ENCODE measurements around the gene TRIM66. TPM values are rescaled to one million over a fixed set of nuclear protein-coding genes. Genes with fewer than 3 reads are reported as not detected.
"Not testable (repeated sequence)": the region's sequence is repeated elsewhere in the genome, so short reads cannot be mapped to it uniquely, and the experiment has no call there.

The TRIM66 gene
- total RNA-seq, 1 donor from 2014 or later = 14.6 TPM

DNA sequence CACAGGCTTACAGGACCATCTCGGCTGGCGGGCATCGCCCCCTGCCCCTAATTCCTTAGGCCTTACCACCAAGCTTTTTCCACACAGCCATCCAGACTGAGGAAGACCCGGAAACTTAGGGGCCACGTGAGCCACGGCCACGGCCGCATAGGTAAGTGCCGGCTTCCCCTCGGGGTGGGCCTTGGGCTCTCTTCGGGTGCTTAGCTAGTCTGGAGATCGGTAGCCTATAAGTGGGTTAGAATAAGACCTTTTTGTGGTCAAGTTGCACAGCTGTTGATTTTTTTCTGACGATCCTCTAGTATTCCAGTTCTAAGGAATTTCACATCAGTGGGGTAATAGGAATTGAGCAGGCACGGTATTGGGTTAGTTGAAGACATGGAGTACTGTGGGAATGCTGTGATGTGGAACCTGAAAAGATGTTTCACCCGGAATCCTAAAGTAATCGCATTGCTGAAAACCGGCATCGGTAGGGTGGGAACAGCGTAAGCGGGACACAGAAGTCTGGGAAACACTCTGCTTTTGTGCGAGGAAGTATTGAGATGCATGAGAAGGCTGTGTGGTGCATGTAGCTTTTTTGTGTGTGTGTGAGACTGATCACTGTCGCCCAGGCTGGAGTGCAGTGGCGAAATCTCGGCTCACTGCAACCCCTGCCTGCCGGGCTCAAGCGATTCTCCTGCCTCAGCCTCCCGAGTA, 796 bp upstream of the TRIM66 start:
- Mint-ChIP-seq H3K4me1 (ENCODE audit: low read depth) (peaks cover 40% of the 10 kb centered on the region), H3K9me3 (no peaks in the 10 kb centered on the region), H3K27me3 (ENCODE audit: low read depth) (no peaks in the 10 kb centered on the region), H3K4me3 (ENCODE audit: low read depth) (peak overlapping the region; percentile 96), H3K27ac (peak overlapping the region; percentile 92), H3K36me3 (ENCODE audit: low read depth) (peaks cover 76% of the 10 kb centered on the region)
- no peak for DNase-seq (ENCODE audit: low spot score)
- intact Hi-C loops (cut with micrococcal nuclease) = loop anchor here (2.0 to 10.0 kb wide), 4 partner anchors 282 to 892 kb away; partner anchors contain the start of genes EIF3F, TMEM9B and WEE1

DNA sequence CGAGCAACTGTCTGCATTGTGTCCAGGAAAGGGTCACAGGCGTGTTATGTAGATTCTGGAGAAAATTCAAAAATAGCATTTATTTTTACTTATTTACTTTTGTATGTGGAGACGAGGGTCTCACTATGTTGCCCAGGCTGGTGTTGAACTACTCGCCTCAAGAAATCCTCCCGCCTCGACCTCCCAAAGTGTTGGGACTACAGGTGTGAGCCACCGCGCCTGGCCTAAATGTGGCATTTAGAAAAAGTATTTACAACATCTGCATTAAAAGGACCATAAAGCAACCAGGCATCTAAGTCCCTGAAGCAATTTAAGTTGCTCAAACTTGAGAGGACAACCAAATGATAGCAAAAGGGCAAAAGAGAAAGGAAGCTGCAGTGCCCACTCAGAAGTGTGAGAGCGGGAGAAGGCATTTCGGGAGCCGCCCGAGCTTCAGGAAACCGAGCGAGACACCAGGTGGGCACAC, 595 bp downstream of the TRIM66 start:
- H3K9me3 Mint-ChIP-seq = no peaks in the 10 kb centered on the region
- peak overlapping the region; percentile 96 for H3K4me3 Mint-ChIP-seq (ENCODE audit: low read depth)
- no peaks in the 10 kb centered on the region for H3K27me3 Mint-ChIP-seq (ENCODE audit: low read depth)
- H3K4me1 Mint-ChIP-seq (ENCODE audit: low read depth) = peaks cover 36% of the 10 kb centered on the region
- H3K27ac Mint-ChIP-seq = peak overlapping the region; percentile 92
- peaks cover 65% of the 10 kb centered on the region for H3K36me3 Mint-ChIP-seq (ENCODE audit: low read depth)
- DNase-seq (ENCODE audit: low spot score) = no peak
- intact Hi-C loops (cut with micrococcal nuclease) = loop anchor here (1.0 to 10.0 kb wide), 6 partner anchors 8 to 893 kb away; partner anchors contain the start of genes EIF3F, TMEM9B and WEE1

DNA sequence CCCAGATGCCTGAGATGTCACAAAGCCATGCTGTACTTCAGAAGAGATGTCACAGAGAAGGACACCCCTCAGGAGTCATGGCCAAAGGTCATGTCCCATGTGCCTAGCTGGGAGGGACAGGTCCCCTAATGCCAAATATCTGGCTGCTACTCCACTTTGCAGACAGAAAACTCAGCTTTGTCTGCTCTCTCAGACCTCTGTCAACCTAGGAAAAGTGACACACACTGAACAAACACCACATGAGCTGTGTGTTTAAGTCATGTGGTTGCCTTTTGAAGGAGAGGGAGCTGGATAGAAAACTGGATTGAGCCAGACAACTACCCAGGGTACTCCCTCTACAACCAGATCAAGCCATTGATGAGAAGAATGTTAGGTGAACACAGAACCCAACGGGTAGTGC, 3.5 kb downstream of the TRIM66 start:
- no peak for DNase-seq (ENCODE audit: low spot score)
- Mint-ChIP-seq H3K4me3 (ENCODE audit: low read depth) (no peak overlapping the region), H3K27me3 (ENCODE audit: low read depth) (no peaks in the 10 kb centered on the region), H3K4me1 (ENCODE audit: low read depth) (peaks cover 15% of the 10 kb centered on the region), H3K36me3 (ENCODE audit: low read depth) (peaks cover 37% of the 10 kb centered on the region), H3K9me3 (no peaks in the 10 kb centered on the region), H3K27ac (no peak overlapping the region)
- intact Hi-C loops (cut with micrococcal nuclease) = no loop called here

DNA sequence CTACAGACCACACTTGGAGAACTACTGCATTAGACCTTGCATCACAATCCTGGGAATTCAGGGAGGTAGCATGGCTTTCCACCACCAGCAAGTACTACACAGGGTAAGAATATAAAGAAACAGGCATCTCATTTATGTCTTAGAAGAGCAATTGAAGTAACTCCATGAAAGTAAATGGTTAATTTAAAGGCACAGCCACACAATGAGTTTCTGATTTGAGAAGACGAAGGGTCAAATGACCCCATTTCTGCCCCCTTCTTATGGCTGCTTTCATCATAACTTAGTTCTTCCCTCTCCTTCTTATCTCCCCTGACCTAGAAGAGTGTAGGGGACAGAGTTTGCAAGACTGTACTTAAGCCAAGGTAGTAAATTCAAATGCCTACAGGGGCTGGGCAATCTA, 6.0 kb downstream of the TRIM66 start:
- no peak for DNase-seq (ENCODE audit: low spot score)
- no peak overlapping the region for H3K4me3 Mint-ChIP-seq (ENCODE audit: low read depth)
- peaks cover 26% of the 10 kb centered on the region for H3K36me3 Mint-ChIP-seq (ENCODE audit: low read depth)
- intact Hi-C loops (cut with micrococcal nuclease) = no loop called here
- H3K9me3 Mint-ChIP-seq = no peaks in the 10 kb centered on the region
- H3K4me1 Mint-ChIP-seq (ENCODE audit: low read depth) = peaks cover 15% of the 10 kb centered on the region
- H3K27ac Mint-ChIP-seq = no peak overlapping the region
- no peaks in the 10 kb centered on the region for H3K27me3 Mint-ChIP-seq (ENCODE audit: low read depth)

DNA sequence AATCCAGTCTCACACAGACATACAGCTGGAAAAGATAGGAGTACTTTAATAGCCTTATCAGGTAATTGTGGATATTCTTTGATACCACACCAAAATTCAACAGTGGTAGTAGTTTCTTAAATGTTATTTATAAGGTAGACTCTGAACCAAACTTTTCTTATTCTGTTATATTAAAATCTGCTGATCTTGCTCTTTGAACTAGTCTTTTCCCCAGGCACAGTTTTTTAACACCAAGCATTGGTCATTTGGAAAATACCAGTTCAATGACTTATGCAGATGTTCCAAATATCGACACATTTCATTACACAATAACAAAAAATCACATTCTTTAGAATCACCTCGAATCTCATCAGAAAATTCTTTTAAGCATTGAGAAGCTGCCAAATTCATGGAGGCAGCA, 7.6 kb downstream of the TRIM66 start:
- H3K4me3 Mint-ChIP-seq (ENCODE audit: low read depth) = no peak overlapping the region
- H3K27ac Mint-ChIP-seq = no peak overlapping the region
- H3K36me3 Mint-ChIP-seq (ENCODE audit: low read depth) = peaks cover 19% of the 10 kb centered on the region
- H3K27me3 Mint-ChIP-seq (ENCODE audit: low read depth) = no peaks in the 10 kb centered on the region
- no peak for DNase-seq (ENCODE audit: low spot score)
- H3K4me1 Mint-ChIP-seq (ENCODE audit: low read depth) = peaks cover 9% of the 10 kb centered on the region
- H3K9me3 Mint-ChIP-seq = no peaks in the 10 kb centered on the region
- intact Hi-C loops (cut with micrococcal nuclease) = no loop called here

DNA sequence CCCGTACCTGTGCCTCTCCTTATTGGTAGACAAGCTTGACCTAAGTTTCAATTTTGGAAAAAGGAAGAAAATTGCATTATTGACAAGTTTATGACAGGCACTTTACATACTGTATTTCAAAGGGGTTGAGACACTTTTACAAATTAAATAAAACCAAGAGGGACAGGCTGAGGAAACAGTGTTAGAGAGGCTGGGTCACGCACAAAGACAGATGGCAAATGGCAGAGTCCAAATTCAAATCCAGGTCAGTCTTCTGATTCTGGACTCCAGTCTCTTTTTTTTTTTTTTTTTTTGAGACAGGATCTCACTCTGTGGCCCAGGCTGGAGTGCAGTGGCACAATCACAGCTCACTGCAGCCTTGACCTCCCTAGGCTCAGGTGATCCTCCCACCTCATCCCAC, 10.1 kb downstream of the TRIM66 start:
- H3K4me1 Mint-ChIP-seq (ENCODE audit: low read depth) = peaks cover 7% of the 10 kb centered on the region
- intact Hi-C loops (cut with micrococcal nuclease) = no loop called here
- peaks cover 14% of the 10 kb centered on the region for H3K36me3 Mint-ChIP-seq (ENCODE audit: low read depth)
- no peaks in the 10 kb centered on the region for H3K9me3 Mint-ChIP-seq
- DNase-seq (ENCODE audit: low spot score) = no peak
- H3K4me3 Mint-ChIP-seq (ENCODE audit: low read depth) = no peak overlapping the region
- H3K27ac Mint-ChIP-seq = no peak overlapping the region
- H3K27me3 Mint-ChIP-seq (ENCODE audit: low read depth) = no peaks in the 10 kb centered on the region

DNA sequence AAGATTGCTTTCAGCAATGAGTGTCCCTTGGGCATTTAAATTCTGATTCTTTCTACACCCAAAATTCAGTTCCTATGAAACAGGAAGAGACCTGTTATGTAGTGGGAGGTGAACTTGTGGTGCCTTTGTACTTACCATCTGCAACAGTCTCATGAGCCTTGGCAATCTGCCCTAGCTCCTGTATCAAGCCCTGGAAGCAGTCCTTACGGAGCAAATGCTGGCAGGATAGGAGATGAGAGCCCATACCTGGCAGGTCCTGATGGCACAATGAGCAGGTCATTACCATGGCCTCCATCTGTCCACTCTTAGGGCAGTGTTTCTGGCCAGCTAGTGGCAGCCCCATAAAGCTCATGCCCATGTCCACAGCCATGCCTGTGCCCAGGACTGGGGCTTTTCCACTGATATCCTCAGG, 10.8 kb downstream of the TRIM66 start:
- intact Hi-C loops (cut with micrococcal nuclease) = no loop called here
- Mint-ChIP-seq H3K9me3 (no peaks in the 10 kb centered on the region), H3K36me3 (ENCODE audit: low read depth) (peaks cover 14% of the 10 kb centered on the region), H3K27me3 (ENCODE audit: low read depth) (no peaks in the 10 kb centered on the region), H3K27ac (no peak overlapping the region), H3K4me1 (ENCODE audit: low read depth) (peaks cover 7% of the 10 kb centered on the region), H3K4me3 (ENCODE audit: low read depth) (no peak overlapping the region)
- DNase-seq (ENCODE audit: low spot score) = no peak

DNA sequence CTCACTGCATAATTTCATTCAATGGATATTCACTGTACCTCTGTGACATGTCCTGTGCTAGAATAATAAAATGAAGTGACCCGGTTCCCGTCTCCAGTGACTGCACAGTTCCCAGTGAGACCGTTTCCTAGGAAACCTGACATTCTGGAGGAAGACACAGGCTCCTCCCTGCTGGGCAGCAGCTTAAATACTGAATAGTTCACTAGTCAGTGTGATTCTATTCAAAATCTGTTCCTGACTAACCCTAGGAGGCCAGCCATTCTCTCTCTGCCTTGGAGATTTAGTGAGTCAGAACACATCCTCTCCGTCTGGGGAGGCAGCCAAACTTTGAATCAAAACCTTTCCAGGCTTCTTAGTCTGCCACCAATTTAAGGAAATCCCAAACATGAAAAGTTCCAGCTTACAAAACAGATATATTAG, 11.3 kb downstream of the TRIM66 start:
- Mint-ChIP-seq H3K4me3 (ENCODE audit: low read depth) (no peak overlapping the region), H3K36me3 (ENCODE audit: low read depth) (peaks cover 14% of the 10 kb centered on the region), H3K4me1 (ENCODE audit: low read depth) (peaks cover 7% of the 10 kb centered on the region), H3K27me3 (ENCODE audit: low read depth) (no peaks in the 10 kb centered on the region), H3K9me3 (no peaks in the 10 kb centered on the region), H3K27ac (peak overlapping the region; percentile 20)
- intact Hi-C loops (cut with micrococcal nuclease) = no loop called here
- DNase-seq (ENCODE audit: low spot score) = no peak

DNA sequence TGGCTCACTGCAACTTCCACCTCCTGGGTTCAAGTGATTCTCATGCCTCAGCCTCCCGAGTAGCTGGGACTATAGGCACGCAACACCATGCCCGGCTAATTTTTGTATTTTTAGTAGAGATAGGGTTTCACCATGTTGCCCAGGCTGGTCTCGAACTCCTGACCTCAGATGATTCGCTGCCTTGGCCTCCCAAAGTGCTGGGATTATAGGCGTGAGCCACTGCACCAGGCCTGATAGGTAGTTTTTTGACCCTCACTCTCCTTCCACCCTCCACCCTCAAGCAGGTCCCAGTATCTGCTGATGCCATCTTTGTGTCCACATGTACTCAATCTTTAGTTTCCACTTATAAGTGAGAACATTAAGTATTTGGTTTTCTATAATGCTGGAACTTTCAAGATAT, 12.4 kb downstream of the TRIM66 start:
- H3K9me3 Mint-ChIP-seq; H3K27me3 Mint-ChIP-seq (ENCODE audit: low read depth); intact Hi-C loops (cut with micrococcal nuclease); H3K4me3 Mint-ChIP-seq (ENCODE audit: low read depth); DNase-seq (ENCODE audit: low spot score); H3K27ac Mint-ChIP-seq; H3K4me1 Mint-ChIP-seq (ENCODE audit: low read depth): not testable (repeated sequence)
- H3K36me3 Mint-ChIP-seq (ENCODE audit: low read depth) = peaks cover 14% of the 10 kb centered on the region

DNA sequence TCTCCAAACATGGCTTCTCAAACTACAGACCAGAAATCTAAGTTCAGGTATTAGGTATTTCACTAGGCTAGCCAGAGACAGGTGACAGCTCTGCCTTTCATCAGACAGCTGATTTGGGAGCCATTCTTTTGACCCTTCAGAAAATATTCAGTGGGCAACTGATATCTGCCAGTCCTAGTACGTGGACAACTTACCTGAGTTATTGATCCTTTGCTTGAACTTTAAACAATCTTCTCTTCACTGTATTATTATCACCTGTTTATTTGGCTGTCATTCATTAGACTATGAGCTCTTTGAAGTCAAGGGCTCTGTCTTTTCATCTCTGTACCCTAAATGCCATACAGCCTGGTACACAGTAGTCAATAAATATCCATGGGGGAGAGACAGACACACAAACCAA, 17.2 kb downstream of the TRIM66 start:
- H3K9me3 Mint-ChIP-seq = no peaks in the 10 kb centered on the region
- no peaks in the 10 kb centered on the region for H3K4me1 Mint-ChIP-seq (ENCODE audit: low read depth)
- H3K4me3 Mint-ChIP-seq (ENCODE audit: low read depth) = no peak overlapping the region
- no peak overlapping the region for H3K27ac Mint-ChIP-seq
- H3K36me3 Mint-ChIP-seq (ENCODE audit: low read depth) = no peaks in the 10 kb centered on the region
- H3K27me3 Mint-ChIP-seq (ENCODE audit: low read depth) = no peaks in the 10 kb centered on the region
- intact Hi-C loops (cut with micrococcal nuclease) = no loop called here
- no peak for DNase-seq (ENCODE audit: low spot score)

DNA sequence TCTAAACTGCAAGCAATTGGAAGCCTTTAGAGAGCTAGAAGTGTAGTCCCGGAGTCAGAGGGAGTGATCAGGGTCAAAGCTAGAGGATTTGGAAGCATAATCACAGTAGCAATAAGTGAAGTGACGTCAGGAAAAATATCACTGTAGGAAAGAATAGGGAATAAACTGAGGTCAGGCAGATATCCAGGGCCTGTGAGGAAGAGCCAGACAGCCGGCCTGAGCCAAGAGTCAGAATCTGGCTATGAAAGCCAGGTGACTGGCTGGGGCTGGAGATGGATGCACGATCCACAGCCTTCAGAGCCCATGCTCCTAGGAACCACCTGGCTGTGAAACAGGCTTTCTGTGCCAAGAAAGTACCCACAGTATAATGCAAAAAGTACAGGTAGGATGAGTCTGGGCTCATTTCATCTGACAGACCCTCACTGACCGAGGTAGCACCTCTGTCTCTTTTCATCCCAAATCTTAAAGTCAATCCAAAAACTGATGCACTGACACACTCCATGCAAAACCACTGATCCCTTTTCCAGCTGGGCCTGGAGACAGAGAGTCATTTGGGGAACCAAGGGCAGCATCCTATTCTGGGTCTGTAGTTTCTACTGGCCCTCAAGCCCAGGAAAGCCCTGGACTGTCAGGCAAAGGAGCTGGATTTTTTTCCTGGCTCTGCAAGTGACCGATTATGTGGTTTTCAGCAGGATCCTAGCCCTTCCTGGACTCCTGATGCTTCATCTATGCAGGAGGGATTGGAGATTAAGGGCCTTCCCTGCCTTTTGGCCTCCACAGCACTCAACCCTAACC, 21.3 kb downstream of the TRIM66 start:
- H3K36me3 Mint-ChIP-seq (ENCODE audit: low read depth) = no peaks in the 10 kb centered on the region
- no peak for DNase-seq (ENCODE audit: low spot score)
- H3K9me3 Mint-ChIP-seq = no peaks in the 10 kb centered on the region
- H3K27ac Mint-ChIP-seq = no peak overlapping the region
- H3K27me3 Mint-ChIP-seq (ENCODE audit: low read depth) = no peaks in the 10 kb centered on the region
- no peak overlapping the region for H3K4me3 Mint-ChIP-seq (ENCODE audit: low read depth)
- no peaks in the 10 kb centered on the region for H3K4me1 Mint-ChIP-seq (ENCODE audit: low read depth)
- intact Hi-C loops (cut with micrococcal nuclease) = no loop called here

DNA sequence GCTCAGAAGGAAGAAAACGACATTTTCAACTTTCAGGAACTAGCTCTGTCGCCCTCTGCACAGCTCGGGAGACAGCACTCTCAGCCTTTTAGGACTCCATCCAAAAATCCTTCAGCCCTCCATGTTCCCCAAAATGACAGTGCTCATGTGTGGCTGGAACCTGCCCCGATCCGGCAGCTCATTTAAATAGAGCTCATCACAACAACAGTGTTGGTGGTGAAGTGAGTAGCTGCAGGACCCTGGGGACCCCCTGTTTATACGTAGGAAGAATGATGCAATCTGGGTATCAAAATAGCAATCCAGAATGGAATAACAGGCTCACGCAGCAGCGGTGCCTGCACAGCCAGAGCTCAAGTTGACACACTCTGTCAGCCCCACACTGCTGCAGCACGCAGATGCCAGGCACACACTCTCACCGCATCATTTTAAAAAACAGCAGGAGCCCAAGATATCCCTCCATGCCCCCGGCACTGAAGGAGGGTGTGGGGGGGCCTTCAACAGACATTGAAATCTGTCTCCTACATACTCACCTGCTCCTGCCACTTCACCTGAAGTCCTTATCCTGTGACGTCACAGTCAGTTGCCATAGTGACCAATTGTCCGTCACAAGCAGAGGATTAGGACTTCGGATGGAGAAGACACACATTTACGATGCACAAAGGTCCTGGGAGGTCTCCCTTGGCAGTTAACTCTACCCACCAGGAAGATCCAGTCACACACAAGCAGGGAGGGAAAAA, 24.0 kb downstream of the TRIM66 start:
- Mint-ChIP-seq H3K4me3 (ENCODE audit: low read depth) (no peak overlapping the region), H3K27ac (no peak overlapping the region), H3K36me3 (ENCODE audit: low read depth) (peaks cover 5% of the 10 kb centered on the region), H3K4me1 (ENCODE audit: low read depth) (peaks cover 7% of the 10 kb centered on the region), H3K9me3 (no peaks in the 10 kb centered on the region), H3K27me3 (ENCODE audit: low read depth) (no peaks in the 10 kb centered on the region)
- intact Hi-C loops (cut with micrococcal nuclease) = no loop called here
- no peak for DNase-seq (ENCODE audit: low spot score)
